HG03039 (cell line): ENCODE results near the gene PPA2.
A peak's percentile ranks its signal among the peaks of the same experiment; 100 is the strongest.

Experiments used
- ATAC-seq: cut with Tn5 transposase; IDR thresholded peaks from one replicate; pipeline ENCODE4 v1.9.1; 2021; ENCODE audit warnings: mild to moderate bottlenecking, moderate library complexity; ENCODE audit not compliant: unreplicated experiment

Gene PPA2

GRCh38 chr4:105399532-105400161, 74.2 kb downstream of the PPA2 start:
- ATAC-seq = no peak

- ATAC-seq = no peak
Observed at GRCh38 chr4:105392858-105393257, 81.0 kb downstream of the PPA2 start.

- ATAC-seq = no peak
Observed at GRCh38 chr4:105389167-105389566, 84.7 kb downstream of the PPA2 start.

GRCh38 chr4:105387466-105387865, 86.4 kb downstream of the PPA2 start:
- ATAC-seq = no peak

GRCh38 chr4:105386012-105386411, 87.8 kb downstream of the PPA2 start:
- ATAC-seq = no peak

GRCh38 chr4:105374071-105374470, 99.8 kb downstream of the PPA2 start:
- no peak for ATAC-seq

GRCh38 chr4:105373324-105373723, 100.5 kb downstream of the PPA2 start:
- ATAC-seq = no peak

GRCh38 chr4:105369988-105370387, 103.9 kb downstream of the PPA2 start:
- no peak for ATAC-seq

GRCh38 chr4:105361053-105361452, 112.8 kb downstream of the PPA2 start:
- no peak for ATAC-seq

- no peak for ATAC-seq
Observed at GRCh38 chr4:105357258-105357980, 116.4 kb downstream of the PPA2 start.

- ATAC-seq = no peak
Observed at GRCh38 chr4:105356194-105356593, 117.7 kb downstream of the PPA2 start.

GRCh38 chr4:105352826-105353225, 121.0 kb downstream of the PPA2 start:
- ATAC-seq = peak; percentile 84

- ATAC-seq = no peak
Observed at GRCh38 chr4:105351861-105352260, 122.0 kb downstream of the PPA2 start.

GRCh38 chr4:105350859-105351490, 122.9 kb downstream of the PPA2 start:
- no peak for ATAC-seq

- ATAC-seq = no peak
Observed at GRCh38 chr4:105348719-105349118, 125.1 kb downstream of the PPA2 start.

- no peak for ATAC-seq
Observed at GRCh38 chr4:105346869-105347268, 127.0 kb downstream of the PPA2 start.

GRCh38 chr4:105345838-105346237, 128.0 kb downstream of the PPA2 start:
- ATAC-seq = no peak

- ATAC-seq = no peak
Observed at GRCh38 chr4:105345358-105345757, 128.5 kb downstream of the PPA2 start.

GRCh38 chr4:105344141-105344540, 129.7 kb downstream of the PPA2 start:
- ATAC-seq = no peak

- ATAC-seq = no peak
Observed at GRCh38 chr4:105343146-105343931, 130.5 kb downstream of the PPA2 start.

- ATAC-seq = no peak
Observed at GRCh38 chr4:105329081-105329480, 144.8 kb downstream of the PPA2 start.
